MM.1S (cell line): Measurements from ENCODE around the gene NANS.

Experiments
- DNase-seq: peaks from one replicate; pipeline ENCODE4 v3.0.0-alpha.2; 2015
- H2AFZ ChIP-seq: fragments of 300-600 bp; sonication (generic); 2 replicates; pipeline ENCODE4 v1.6.0; 2016; ENCODE audit warnings: antibody characterized with exemption, low read length
- H3F3A ChIP-seq: fragments of 300-600 bp; sonication (generic); 2 replicates; pipeline ENCODE4 v1.6.1; 2016; ENCODE audit warnings: mild to moderate bottlenecking, antibody characterized with exemption, low read length, moderate library complexity, mixed read lengths; ENCODE audit not compliant: insufficient read depth
- H3K27ac ChIP-seq: fragments of 300-600 bp; sonication (generic); 2 replicates; pipeline ENCODE4 v1.5.1; 2016; ENCODE audit warnings: mild to moderate bottlenecking, low read length
- H3K27me3 ChIP-seq: fragments of 300-600 bp; sonication (generic); replicated peaks from 2 replicates; pipeline ENCODE4 v1.6.0; 2016; ENCODE audit warnings: low read length; ENCODE audit not compliant: insufficient read depth
- H3K36me3 ChIP-seq: fragments of 300-600 bp; sonication (generic); replicated peaks from 2 replicates; pipeline ENCODE4 v1.6.1; 2016; ENCODE audit warnings: mild to moderate bottlenecking, low read length, mixed read lengths; ENCODE audit not compliant: insufficient read depth
- H3K4me1 ChIP-seq: fragments of 300-600 bp; sonication (generic); 2 replicates; pipeline ENCODE4 v1.6.1; 2016; ENCODE audit warnings: low read length, mixed read lengths
- H3K4me2 ChIP-seq: fragments of 300-600 bp; sonication (generic); 2 replicates; pipeline ENCODE4 v1.6.0; 2016; ENCODE audit warnings: low read depth, low read length
- H3K4me3 ChIP-seq: fragments of 300-600 bp; sonication (generic); 2 replicates; pipeline ENCODE4 v1.5.1; 2016; ENCODE audit warnings: low read length, mixed read lengths
- H3K79me2 ChIP-seq: fragments of 300-600 bp; sonication (generic); 2 replicates; pipeline ENCODE4 v1.6.1; 2016; ENCODE audit warnings: mixed run types, low read length, mixed read lengths
- H3K9ac ChIP-seq: fragments of 300-600 bp; sonication (generic); 2 replicates; pipeline ENCODE4 v1.6.1; 2016; ENCODE audit warnings: low read length, mixed read lengths
- H3K9me2 ChIP-seq: fragments of 300-600 bp; sonication (generic); replicated peaks from 2 replicates; pipeline ENCODE4 v1.6.1; 2016; ENCODE audit warnings: mild to moderate bottlenecking, low read length, mixed read lengths; ENCODE audit not compliant: insufficient read depth
- H3K9me3 ChIP-seq: fragments of 300-600 bp; sonication (generic); replicated peaks from 2 replicates; pipeline ENCODE4 v1.6.1; 2016; ENCODE audit warnings: mild to moderate bottlenecking, low read length, mixed read lengths; ENCODE audit not compliant: insufficient read depth
- H4K20me1 ChIP-seq: fragments of 300-600 bp; sonication (generic); 2 replicates; pipeline ENCODE4 v1.6.1; 2016; ENCODE audit warnings: mild to moderate bottlenecking, low read length, moderate library complexity, mixed read lengths; ENCODE audit not compliant: insufficient read depth
- CTCF ChIP-seq: fragments of 300-600 bp; sonication (generic); IDR thresholded peaks from 2 replicates; pipeline ENCODE4 v1.5.1; 2016; ENCODE audit warnings: antibody characterized with exemption, low read length, mixed read lengths
- EZH2 ChIP-seq: fragments of 300-600 bp; sonication (generic); optimal IDR thresholded peaks from 2 replicates; pipeline ENCODE3; 2017; ENCODE audit warnings: low read depth, mild to moderate bottlenecking, antibody characterized with exemption, low read length, mixed read lengths
- EZH2phosphoT487 ChIP-seq: fragments of 300-600 bp; sonication (generic); IDR thresholded peaks from 2 replicates; pipeline ENCODE4 v1.6.1; 2018; ENCODE audit warnings: antibody characterized with exemption, low read length

The NANS gene

GRCh38 chr9:98040212-98040611 is 16.3 kb upstream of the NANS start:
- H2AFZ ChIP-seq, result no peak overlapping the region
- H3K79me2 ChIP-seq, result no peaks in the 10 kb centered on the region
- no peak overlapping the region for H3K4me3 ChIP-seq
- H3K9me2 ChIP-seq, result no peaks in the 10 kb centered on the region
- no peaks in the 10 kb centered on the region for H3F3A ChIP-seq
- DNase-seq, result no peak
- peaks cover 5% of the 10 kb centered on the region for H3K4me1 ChIP-seq
- H3K27ac ChIP-seq, result no peak overlapping the region
- no peaks in the 10 kb centered on the region for H4K20me1 ChIP-seq
- no peak overlapping the region for H3K4me2 ChIP-seq
- H3K9ac ChIP-seq, result no peak overlapping the region
- no peaks in the 10 kb centered on the region for H3K36me3 ChIP-seq
- TF ChIP-seq EZH2, result no peak
- H3K9me3 ChIP-seq, result no peaks in the 10 kb centered on the region
- no peaks in the 10 kb centered on the region for H3K27me3 ChIP-seq

DNA sequence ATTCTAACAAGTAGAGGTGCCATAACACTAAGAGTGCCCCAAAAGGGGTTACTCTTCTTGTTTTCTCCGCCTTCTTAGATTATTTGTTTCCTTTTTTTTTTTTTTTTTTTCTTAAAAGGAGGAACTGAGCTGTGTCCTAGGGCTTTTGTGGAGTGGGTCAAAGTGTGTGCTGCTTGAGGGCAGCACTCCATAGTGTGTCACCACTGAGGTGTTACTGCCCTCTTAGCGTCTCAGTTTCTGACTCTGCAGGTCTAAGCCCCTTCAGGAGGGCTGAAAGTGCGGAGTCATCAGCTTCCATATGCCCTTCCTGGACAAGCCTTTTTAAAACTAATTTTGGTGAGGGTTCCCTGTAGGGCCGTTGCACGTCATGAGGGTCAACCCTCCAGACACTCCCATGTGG is 12.6 kb upstream of the NANS start:
- H3K9me2 ChIP-seq, result no peaks in the 10 kb centered on the region

GRCh38 chr9:98045234-98046179 is 11.0 kb upstream of the NANS start:
- Histone ChIP-seq H3K9me2 (no peaks in the 10 kb centered on the region), H3K9ac (peak overlapping the region; percentile 66), H3K4me1 (peaks cover 5% of the 10 kb centered on the region), H3K4me3 (peak overlapping the region; percentile 61), H3K4me2 (peak overlapping the region; percentile 51), H3K9me3 (no peaks in the 10 kb centered on the region), H3K79me2 (peaks cover 27% of the 10 kb centered on the region), H3K27ac (peak overlapping the region; percentile 60; the same call in 1 of the 2 replicates), H3F3A (no peaks in the 10 kb centered on the region), H3K36me3 (no peaks in the 10 kb centered on the region), H2AFZ (peak overlapping the region; percentile 82), H4K20me1 (no peaks in the 10 kb centered on the region), H3K27me3 (no peaks in the 10 kb centered on the region)
- TF ChIP-seq CTCF, result peak; percentile 21
- no peak for TF ChIP-seq EZH2phosphoT487
- peak; percentile 85 for DNase-seq

More for the DNA sequence above, 12.6 kb upstream of the NANS start:
- Histone ChIP-seq H3K9ac (no peak overlapping the region), H3K27ac (no peak overlapping the region), H3K27me3 (no peaks in the 10 kb centered on the region), H3F3A (no peaks in the 10 kb centered on the region), H3K4me1 (peaks cover 5% of the 10 kb centered on the region), H3K4me3 (no peak overlapping the region), H3K79me2 (peaks cover 27% of the 10 kb centered on the region), H4K20me1 (no peaks in the 10 kb centered on the region), H2AFZ (no peak overlapping the region), H3K36me3 (no peaks in the 10 kb centered on the region), H3K9me3 (no peaks in the 10 kb centered on the region), H3K4me2 (no peak overlapping the region)
- no peak for DNase-seq
- TF ChIP-seq CTCF (no peak), EZH2phosphoT487 (no peak), EZH2 (no peak)

- H3K79me2 ChIP-seq, result peaks cover 27% of the 10 kb centered on the region
- H3K4me3 ChIP-seq, result peak overlapping the region; percentile 61
- H3K4me2 ChIP-seq, result peak overlapping the region; percentile 51
- H3K36me3 ChIP-seq, result no peaks in the 10 kb centered on the region
- TF ChIP-seq EZH2phosphoT487, result no peak
- TF ChIP-seq CTCF, result no peak
- no peak for TF ChIP-seq EZH2
- H3K9ac ChIP-seq, result peak overlapping the region; percentile 66; the same call in 1 of the 2 replicates
- peaks cover 5% of the 10 kb centered on the region for H3K4me1 ChIP-seq
- H3K27ac ChIP-seq, result no peak overlapping the region
- no peak overlapping the region for H2AFZ ChIP-seq
- H3K9me2 ChIP-seq, result no peaks in the 10 kb centered on the region
- no peaks in the 10 kb centered on the region for H3F3A ChIP-seq
- H3K9me3 ChIP-seq, result no peaks in the 10 kb centered on the region
- H4K20me1 ChIP-seq, result no peaks in the 10 kb centered on the region
- H3K27me3 ChIP-seq, result no peaks in the 10 kb centered on the region
- DNase-seq, result no peak
Measured at GRCh38 chr9:98046180-98046543, 10.4 kb upstream of the NANS start.
